PC-3 (cell line): ENCODE measurements around the gene RNASEH2B. TPM values are rescaled to one million over a fixed set of nuclear protein-coding genes. Genes with fewer than 3 reads are reported as not detected.

Experiments
- ATAC-seq: fragments of 200-7000 bp; cut with Tn5 transposase; 2 replicates; pipeline ENCODE4 v1.9.1; 2020; ENCODE audit warnings: mild to moderate bottlenecking, moderate library complexity
- Bru-seq: library from RNA; stranded (reverse); fragments of 400-500 nt; gene quantifications from one replicate; lab custom pipeline; 2021; lab: Mats Ljungman, UMichigan
- BruChase-seq, 2 experiments: library from RNA; stranded (reverse); fragments of 400-500 nt; gene quantifications; one replicate each; lab custom pipeline; 2021; lab: Mats Ljungman, UMichigan
- BruUV-seq: library from RNA; stranded (reverse); fragments of 400-500 nt; replicated peaks from 2 replicates; lab custom pipeline; 2021; lab: Mats Ljungman, UMichigan
- CTCF ChIA-PET: fragments of 300-600 bp; sonication (Branson Sonifier 250); formaldehyde crosslinking; loops from one replicate; lab custom pipeline; 2022; ENCODE audit warnings: antibody characterized with exemption; lab: Charles Lee
- POLR2A ChIA-PET: fragments of 300-600 bp; sonication (Branson Sonifier 250); formaldehyde crosslinking; loops from one replicate; lab custom pipeline; 2022; ENCODE audit warnings: antibody characterized with exemption; ENCODE audit not compliant: unreplicated experiment; lab: Charles Lee
- DNase-seq: peaks from one replicate; pipeline ENCODE4 v3.0.0-alpha.2; 2015
- H2AFZ ChIP-seq: fragments of 300-600 bp; sonication (generic); 2 replicates; pipeline ENCODE4 v1.6.0; 2016; ENCODE audit warnings: antibody characterized with exemption, low read length
- H3F3A ChIP-seq: fragments of 300-600 bp; sonication (generic); one replicate; pipeline ENCODE4 v1.6.0; 2017; ENCODE audit warnings: antibody characterized with exemption, low read length, control low read depth, mild to moderate bottlenecking; ENCODE audit not compliant: unreplicated experiment
- H3K27ac ChIP-seq: fragments of 300-600 bp; sonication (generic); 2 replicates; pipeline ENCODE4 v1.5.1; 2016; ENCODE audit warnings: mild to moderate bottlenecking, low read length
- H3K27me3 ChIP-seq: fragments of 300-600 bp; sonication (generic); 2 replicates; pipeline ENCODE4 v1.6.1; 2016; ENCODE audit warnings: low read length, mixed read lengths
- H3K36me3 ChIP-seq: fragments of 300-600 bp; sonication (generic); 2 replicates; pipeline ENCODE4 v1.6.1; 2016; ENCODE audit warnings: low read depth, mixed run types, low read length, mixed read lengths
- H3K4me1 ChIP-seq: fragments of 300-600 bp; sonication (generic); 2 replicates; pipeline ENCODE4 v1.5.1; 2016; ENCODE audit warnings: low read length; ENCODE audit not compliant: insufficient read depth
- H3K4me2 ChIP-seq: fragments of 300-600 bp; sonication (generic); 2 replicates; pipeline ENCODE4 v1.6.0; 2016; ENCODE audit warnings: low read length
- H3K4me3 ChIP-seq: fragments of 300-600 bp; sonication (generic); 2 replicates; pipeline ENCODE4 v1.5.1; 2016; ENCODE audit warnings: mild to moderate bottlenecking, low read length, mixed read lengths
- H3K79me2 ChIP-seq: fragments of 300-600 bp; sonication (generic); 2 replicates; pipeline ENCODE4 v1.6.1; 2017; ENCODE audit warnings: low read length, mixed read lengths
- H3K9ac ChIP-seq: fragments of 300-600 bp; sonication (generic); 2 replicates; pipeline ENCODE4 v1.6.0; 2016; ENCODE audit warnings: mild to moderate bottlenecking, low read length
- H3K9me2 ChIP-seq: fragments of 300-600 bp; sonication (generic); replicated peaks from 2 replicates; pipeline ENCODE4 v1.6.1; 2016; ENCODE audit warnings: mixed run types, low read length, mixed read lengths
- H3K9me3 ChIP-seq: fragments of 300-600 bp; sonication (generic); 2 replicates; pipeline ENCODE4 v1.6.1; 2016; ENCODE audit warnings: low read length, mixed read lengths
- H4K20me1 ChIP-seq: fragments of 300-600 bp; sonication (generic); 2 replicates; pipeline ENCODE4 v1.6.1; 2016; ENCODE audit warnings: low read length, mixed read lengths
- CTCF ChIP-seq: fragments of 300-600 bp; sonication (generic); conservative IDR thresholded peaks from 2 replicates; pipeline ENCODE4 v1.5.1; 2017; ENCODE audit warnings: antibody characterized with exemption, low read depth, mild to moderate bottlenecking, low read length
- EZH2 ChIP-seq: fragments of 300-600 bp; sonication (generic); IDR thresholded peaks from one replicate; pipeline ENCODE4 v1.6.1; 2017; ENCODE audit warnings: antibody characterized with exemption, mild to moderate bottlenecking, low read length; ENCODE audit not compliant: unreplicated experiment
- EZH2phosphoT487 ChIP-seq: fragments of 300-600 bp; sonication (generic); IDR thresholded peaks from 2 replicates; pipeline ENCODE4 v1.6.1; 2018; ENCODE audit warnings: mild to moderate bottlenecking, antibody characterized with exemption, low read length, borderline replicate concordance
- intact Hi-C: fragments of 100-400 bp; cut with micrococcal nuclease; formaldehyde crosslinking; loops from 2 replicates; pipeline ENCODE4 v1.9.0; 2023
- long read RNA-seq: library from polyadenylated mRNA; unstranded; transcript quantifications from one replicate; pipeline ENCODE4 v2.0.0, GENCODE V29; 2021; ENCODE audit not compliant: unreplicated experiment
- total RNA-seq: library from RNA; depleted of rRNA; stranded (reverse); fragments of >200 nt; gene quantifications from 2 replicates; pipeline ENCODE4 v1.2.3, GENCODE V29; 2014; rRNA removed

The RNASEH2B gene
- 35.8 and 36.0 TPM in 2 replicates for total RNA-seq
- Bru-seq, nascent RNA = percentile 55 among the genes with signal in this experiment
- BruChase-seq, experiment 1, labeled RNA remaining after a 6-hour chase = percentile 39 among the genes with signal in this experiment
- BruChase-seq, experiment 2, labeled RNA remaining after a 2-hour chase = percentile 57 among the genes with signal in this experiment
- long read RNA-seq, full-length matches to known transcripts = 16 of 25 reads
- long read RNA-seq, partial matches to known transcripts = 1 of 25 reads
- long read RNA-seq, other reads (novel, unspliced or antisense) = 8 of 25 reads

DNA sequence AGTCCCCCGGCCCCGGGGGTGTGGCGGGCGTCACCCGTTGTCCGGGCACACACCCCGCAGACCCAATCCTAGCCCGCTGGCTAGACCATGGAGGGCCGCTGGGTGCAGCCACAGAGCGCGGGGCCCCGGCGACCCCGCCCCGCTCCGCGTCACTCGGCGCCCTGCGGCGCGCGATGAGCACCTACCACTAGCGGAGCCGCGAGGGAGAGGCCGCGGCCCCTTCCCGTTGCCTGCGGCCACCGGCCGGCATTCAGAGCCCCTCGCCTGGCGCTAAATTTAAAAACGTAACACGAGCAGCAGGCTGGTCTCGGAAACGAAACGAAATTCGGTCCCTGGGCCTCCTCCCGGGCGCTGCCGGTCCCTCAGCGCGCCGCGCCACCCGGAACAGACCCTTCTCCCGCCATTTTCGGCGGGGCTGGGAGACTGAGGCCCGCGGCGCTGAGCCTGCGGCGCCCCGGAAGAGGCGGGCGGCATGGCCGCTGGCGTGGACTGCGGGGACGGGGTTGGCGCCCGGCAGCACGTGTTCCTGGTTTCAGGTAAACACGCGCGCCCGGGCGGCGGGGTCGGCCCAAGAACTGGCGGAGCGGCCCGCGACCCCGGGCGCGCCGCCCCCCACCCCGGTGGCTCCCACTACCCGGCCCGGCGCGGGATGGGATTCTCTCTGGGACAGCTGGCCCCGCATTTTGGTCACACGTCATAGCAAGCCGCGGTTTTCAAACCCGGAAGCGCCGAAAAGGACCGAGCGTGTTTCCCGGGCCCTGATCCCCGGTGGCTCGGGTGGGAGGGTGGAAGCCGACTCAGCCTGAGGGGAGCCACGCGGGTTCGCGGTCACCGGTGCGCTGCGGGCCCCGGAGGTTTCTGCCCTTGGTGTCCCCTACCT, at the start of gene RNASEH2B:
Gene RNASEH2B (plus strand): TSS at position 187 of the 880 bp plus-strand sequence. CDS start 286 bp downstream, at position 473.
- Histone ChIP-seq H3K9ac (peak within 1 kb of the TSS; percentile 96), H3K4me1 (peaks cover 24% of the 10 kb centered on the region), H3K4me2 (peak within 1 kb of the TSS; percentile 96), H3K36me3 (no peaks in the 10 kb centered on the region), H3K79me2 (peaks cover 42% of the 10 kb centered on the region), H3K27ac (peak within 1 kb of the TSS; percentile 77), H3K9me2 (no peaks in the 10 kb centered on the region), H2AFZ (peak within 1 kb of the TSS; percentile 84), H4K20me1 (no peaks in the 10 kb centered on the region), H3F3A (no peaks in the 10 kb centered on the region), H3K27me3 (no peaks in the 10 kb centered on the region), H3K4me3 (peak within 1 kb of the TSS; percentile 84), H3K9me3 (no peaks in the 10 kb centered on the region)
- intact Hi-C loops = loop anchor here (2.0 to 5.0 kb wide), 5 partner anchors 103 to 1258 kb away; partner anchors contain the start of gene TRIM13
- TF ChIP-seq EZH2 = no peak
- ATAC-seq (peak; percentile 84), DNase-seq (peak; percentile 65)
- ChIA-PET CTCF (no interaction called here), POLR2A (interaction anchor here (0.5 kb wide), 1 partner anchor 876 kb away, joined by 3 read pairs; no protein-coding TSS in a partner anchor)
- BruUV-seq = no TSS peak

DNA sequence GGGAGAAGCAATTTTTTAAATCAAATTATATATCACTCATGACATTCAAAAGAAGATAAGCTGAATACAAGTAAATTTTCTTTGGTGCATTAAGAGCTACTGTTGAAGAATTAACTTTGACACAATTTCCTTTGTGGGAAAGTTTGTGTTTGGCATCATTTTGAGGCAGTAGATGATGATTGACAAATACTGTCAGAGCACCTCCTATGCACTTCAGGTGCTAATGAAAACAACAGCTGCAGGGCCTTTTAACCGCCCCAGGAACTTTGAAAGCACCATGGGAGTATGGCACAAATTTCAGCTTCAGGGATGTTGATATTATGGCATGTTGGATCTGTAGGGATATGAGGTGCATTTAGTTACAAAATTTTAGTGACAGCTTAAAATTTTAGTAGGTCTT, 45.1 kb upstream of the RNASEH2B start:
- Histone ChIP-seq H3K4me2 (no peak overlapping the region), H3K9ac (no peak overlapping the region), H3K36me3 (no peaks in the 10 kb centered on the region), H3K4me1 (no peaks in the 10 kb centered on the region), H3K27me3 (peaks cover 9% of the 10 kb centered on the region), H3K79me2 (no peaks in the 10 kb centered on the region), H3F3A (no peaks in the 10 kb centered on the region), H3K27ac (no peak overlapping the region), H3K4me3 (no peak overlapping the region), H3K9me3 (no peaks in the 10 kb centered on the region), H3K9me2 (no peaks in the 10 kb centered on the region), H2AFZ (no peak overlapping the region), H4K20me1 (no peaks in the 10 kb centered on the region)
- TF ChIP-seq EZH2phosphoT487 = no peak
- TF ChIP-seq CTCF = no peak
- no peak for TF ChIP-seq EZH2
- ChIA-PET CTCF (no interaction called here), POLR2A (no interaction called here)
- ATAC-seq (no peak), DNase-seq (no peak)
- intact Hi-C loops = no loop called here
- no TSS peak for BruUV-seq

GRCh38 chr13:50866817-50867636, 42.6 kb upstream of the RNASEH2B start:
- ATAC-seq (no peak), DNase-seq (no peak)
- H3K4me2 ChIP-seq = no peak overlapping the region
- H4K20me1 ChIP-seq = no peaks in the 10 kb centered on the region
- H3K9ac ChIP-seq = no peak overlapping the region
- H3K9me2 ChIP-seq = no peaks in the 10 kb centered on the region
- no TSS peak for BruUV-seq
- CTCF ChIA-PET = no interaction called here
- H3K36me3 ChIP-seq = no peaks in the 10 kb centered on the region
- H3K9me3 ChIP-seq = no peaks in the 10 kb centered on the region
- POLR2A ChIA-PET = no interaction called here
- H2AFZ ChIP-seq = no peak overlapping the region
- H3K27me3 ChIP-seq = peaks cover 9% of the 10 kb centered on the region
- H3K27ac ChIP-seq = no peak overlapping the region
- intact Hi-C loops = no loop called here
- no peaks in the 10 kb centered on the region for H3K79me2 ChIP-seq
- no peak overlapping the region for H3K4me3 ChIP-seq
- no peaks in the 10 kb centered on the region for H3K4me1 ChIP-seq
- TF ChIP-seq CTCF (no peak), EZH2 (no peak)
- H3F3A ChIP-seq = no peaks in the 10 kb centered on the region
